Immature natural killer cell (primary cell): ENCODE measurements around the gene NRM. TPM values are rescaled to one million over a fixed set of nuclear protein-coding genes. Genes with fewer than 3 reads are reported as not detected.
A peak's percentile ranks its signal among the peaks of the same experiment; 100 is the strongest.
"Not testable (repeated sequence)": the region's sequence is repeated elsewhere in the genome, so short reads cannot be mapped to it uniquely, and the experiment has no call there.

Experiments
- DNase-seq, 3 donors: peaks; one replicate each; pipeline ENCODE4 v3.0.0; 2022; ENCODE audit warnings: mixed read lengths in 1 of 3
- H3K27ac Mint-ChIP-seq, 6 donors: one replicate each; pipeline ENCODE4 v1.8.0; 2020; ENCODE audit warnings: mixed read lengths in 6 of 6, mild to moderate bottlenecking in 5 of 6, inconsistent platforms in 4 of 6, moderate library complexity in 3 of 6
- H3K27me3 Mint-ChIP-seq, 3 donors: one replicate each; pipeline ENCODE4 v1.8.0; 2020 to 2021; ENCODE audit warnings: low read depth in 3 of 3, mild to moderate bottlenecking in 3 of 3, mixed read lengths in 3 of 3, moderate library complexity in 3 of 3, inconsistent platforms in 1 of 3
- H3K36me3 Mint-ChIP-seq, 3 donors: one replicate each; pipeline ENCODE4 v1.8.0; 2020; ENCODE audit warnings: mixed read lengths in 3 of 3, inconsistent platforms in 2 of 3, mild to moderate bottlenecking in 2 of 3
- H3K4me1 Mint-ChIP-seq, 2 donors: one replicate each; pipeline ENCODE4 v1.8.0; 2020; ENCODE audit warnings: inconsistent platforms in 2 of 2, mild to moderate bottlenecking in 2 of 2, mixed read lengths in 2 of 2, moderate library complexity in 1 of 2
- H3K4me3 Mint-ChIP-seq, 5 donors: one replicate each; pipeline ENCODE4 v1.8.0; 2020; ENCODE audit warnings: mild to moderate bottlenecking in 5 of 5, mixed read lengths in 5 of 5, inconsistent platforms in 3 of 5, moderate library complexity in 3 of 5
- H3K9me3 Mint-ChIP-seq, 6 donors: one replicate each; pipeline ENCODE4 v1.8.0; 2020; ENCODE audit warnings: mild to moderate bottlenecking in 6 of 6, mixed read lengths in 6 of 6, inconsistent platforms in 4 of 6, moderate library complexity in 3 of 6
- polyA plus RNA-seq, 3 donors: library from polyadenylated mRNA; unstranded; fragments of 300-500 nt; fragmentation: Illumina TruSeq; gene quantifications; one replicate each; pipeline ENCODE4 v1.2.3, GENCODE V29; 2021

The NRM gene
- polyA plus RNA-seq, 3 donors from 2014 or later: 6.7 to 20.1 (median 8.4) TPM

DNA sequence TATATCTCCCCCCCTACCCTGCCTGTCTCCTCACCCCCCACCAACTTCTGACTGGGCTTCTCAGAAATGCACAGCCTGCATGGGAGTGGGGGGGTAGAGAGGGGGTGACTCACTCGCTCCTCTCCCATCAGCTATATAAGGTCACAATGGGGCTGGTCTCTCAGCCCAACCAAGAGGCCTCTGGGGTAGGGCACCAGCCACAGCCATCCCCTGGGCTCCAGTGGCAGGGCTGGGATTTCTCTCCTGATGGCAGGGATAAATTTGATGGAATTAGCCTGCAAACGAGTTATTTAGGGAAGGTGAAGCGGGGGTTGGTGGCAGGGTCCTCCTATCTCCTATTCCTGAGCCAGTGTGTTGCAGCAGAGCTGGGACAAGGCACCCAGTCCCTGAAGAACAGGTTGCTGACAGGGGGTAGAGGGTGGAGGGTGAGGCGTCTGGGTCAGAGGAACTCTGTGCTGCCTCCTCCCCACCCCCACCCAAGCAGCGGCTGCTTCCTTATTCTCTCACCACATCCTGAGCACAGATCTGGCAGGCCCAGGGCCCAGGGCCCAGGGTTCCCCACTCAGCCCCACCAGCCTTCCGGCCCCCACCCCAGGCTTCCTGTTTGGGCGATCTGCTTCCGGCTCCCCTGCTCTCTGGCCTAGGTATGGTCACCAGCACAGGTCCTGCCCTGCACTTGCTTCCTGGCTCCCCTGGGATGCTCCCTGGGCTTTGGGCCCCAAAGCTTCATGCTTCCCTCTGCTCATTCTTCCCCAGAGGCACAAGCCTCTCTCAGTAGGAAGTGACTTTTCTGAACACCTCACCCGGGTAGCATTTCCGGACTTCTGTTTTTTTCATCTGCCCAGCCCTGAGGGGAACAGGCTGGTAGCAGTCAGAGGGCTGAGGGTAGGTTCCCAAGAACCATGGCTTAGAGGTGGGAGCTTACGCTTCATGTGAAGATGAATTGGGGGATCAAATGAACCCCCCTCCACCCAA lies 8.4 kb downstream of the NRM start:
- peak overlapping the region; percentile 95 to 100 (median 99) for H3K27ac Mint-ChIP-seq
- H3K4me1 Mint-ChIP-seq: peaks cover 51 to 58% of the 10 kb centered on the region in 2 donors
- H3K36me3 Mint-ChIP-seq: peaks cover 30 to 36% (median 34%) of the 10 kb centered on the region in 3 donors
- H3K4me3 Mint-ChIP-seq: peak overlapping the region; percentile 98 to 100 (median 99)
- no peaks in the 10 kb centered on the region for H3K9me3 Mint-ChIP-seq
- DNase-seq: peak; percentile 91 to 93 (median 92)
- H3K27me3 Mint-ChIP-seq: peaks cover 16 to 23% (median 16%) of the 10 kb centered on the region in 3 donors

GRCh38 chr6:30681766-30682142 lies 9.0 kb downstream of the NRM start:
- Mint-ChIP-seq H3K27me3 (peaks cover 15 to 23% (median 16%) of the 10 kb centered on the region in 3 donors), H3K4me1 (peaks cover 50 to 57% of the 10 kb centered on the region in 2 donors), H3K9me3 (no peaks in the 10 kb centered on the region), H3K27ac (peak overlapping the region; percentile 95 to 100 (median 99)), H3K36me3 (peaks cover 30 to 40% (median 35%) of the 10 kb centered on the region in 3 donors), H3K4me3 (peak overlapping the region; percentile 98 to 100 (median 99))
- DNase-seq: no peak

DNA sequence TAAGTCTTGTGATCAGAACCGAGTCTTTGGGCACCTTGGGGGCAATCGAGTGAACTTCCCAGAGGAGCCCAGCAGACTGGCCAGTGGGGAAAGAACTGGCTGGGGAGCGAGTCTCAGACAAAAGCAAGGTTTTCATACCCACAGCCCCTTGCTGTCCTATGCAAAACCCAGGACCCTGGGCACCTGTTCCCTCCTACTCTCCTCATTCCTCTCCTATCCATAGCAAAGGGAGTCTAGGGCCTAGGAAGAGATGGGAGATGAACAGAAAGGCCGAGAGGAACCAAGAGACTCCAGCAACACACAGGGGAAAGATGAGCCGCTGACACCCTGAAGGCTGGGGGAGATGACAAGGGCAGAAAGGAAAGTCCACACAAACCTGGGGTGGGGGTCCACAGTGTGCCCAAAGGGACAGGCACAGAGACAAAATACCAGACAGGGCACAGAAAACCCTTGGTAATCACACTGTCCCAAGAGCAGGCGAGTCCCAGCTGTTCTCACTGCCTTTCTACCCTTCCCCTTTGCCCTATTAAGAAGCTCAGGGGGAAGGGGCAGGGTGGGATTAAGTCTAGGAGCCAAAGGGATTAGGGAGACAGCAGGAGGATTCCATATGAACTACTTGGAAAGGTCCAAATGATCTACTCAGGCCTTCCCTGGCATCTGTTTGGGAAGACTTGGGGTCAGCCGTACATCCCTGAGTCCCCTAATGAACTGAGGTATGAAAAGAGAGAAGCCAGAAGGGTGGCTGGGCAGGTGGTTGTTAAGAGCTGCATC lies 10.8 kb downstream of the NRM start:
- Mint-ChIP-seq H3K4me1 (peaks cover 48 to 54% of the 10 kb centered on the region in 2 donors), H3K36me3 (peaks cover 25 to 45% (median 38%) of the 10 kb centered on the region in 3 donors)

GRCh38 chr6:30678964-30679726 lies 11.6 kb downstream of the NRM start:
- Mint-ChIP-seq H3K4me3 (peak overlapping the region; percentile 79 to 100 (median 99)), H3K27me3 (peaks cover 9 to 13% (median 12%) of the 10 kb centered on the region in 3 donors), H3K36me3 (peaks cover 23 to 41% (median 35%) of the 10 kb centered on the region in 3 donors), H3K4me1 (peaks cover 46 to 53% of the 10 kb centered on the region in 2 donors), H3K27ac (peak overlapping the region; percentile 85 to 99 (median 98)), H3K9me3 (no peaks in the 10 kb centered on the region)
- peak; percentile 87 to 90 (median 88) for DNase-seq

More for the DNA sequence above, 10.8 kb downstream of the NRM start:
- Mint-ChIP-seq H3K27ac (peak overlapping the region; percentile 85 to 99 (median 98)), H3K9me3 (no peaks in the 10 kb centered on the region), H3K4me3 (peak overlapping the region; percentile 79 to 100 (median 99)), H3K27me3 (peaks cover 11 to 15% (median 15%) of the 10 kb centered on the region in 3 donors)
- DNase-seq: no peak

- Mint-ChIP-seq H3K4me3 (peak overlapping the region in 1 of 5 donors; percentile 27), H3K36me3 (peaks cover 20 to 34% (median 27%) of the 10 kb centered on the region in 3 donors)
These were observed 14.0 kb downstream of the NRM start for GRCh38 chr6:30676660-30677285.

GRCh38 chr6:30672445-30673253 lies 18.1 kb downstream of the NRM start, which contains the start of gene DHX16:
Gene DHX16, minus strand, starts transcription at chr6:30673006. Its CDS starts 165 bp downstream, at chr6:30672841.
- DNase-seq: peak; percentile 91 to 92 (median 91)
- Mint-ChIP-seq H3K27ac (peak within 1 kb of the TSS; percentile 80 to 86 (median 84)), H3K27me3 (peaks cover 4 to 9% (median 7%) of the 10 kb centered on the region in 3 donors), H3K9me3 (no peaks in the 10 kb centered on the region), H3K36me3 (peaks cover 10 to 29% (median 27%) of the 10 kb centered on the region in 3 donors), H3K4me1 (peaks cover 32 to 34% of the 10 kb centered on the region in 2 donors), H3K4me3 (peak within 1 kb of the TSS; percentile 82 to 93 (median 87))

More at GRCh38 chr6:30676660-30677285, 14.0 kb downstream of the NRM start:
- Mint-ChIP-seq H3K9me3 (no peaks in the 10 kb centered on the region), H3K27me3 (peaks cover 4 to 8% (median 6%) of the 10 kb centered on the region in 3 donors), H3K4me1 (peaks cover 47 to 53% of the 10 kb centered on the region in 2 donors), H3K27ac (peak overlapping the region in 5 of 6 donors; percentile 31 to 76 (median 53))
- no peak for DNase-seq

GRCh38 chr6:30670760-30671527 lies 19.8 kb downstream of the NRM start:
- peaks cover 6 to 23% (median 20%) of the 10 kb centered on the region in 3 donors for H3K36me3 Mint-ChIP-seq

DNA sequence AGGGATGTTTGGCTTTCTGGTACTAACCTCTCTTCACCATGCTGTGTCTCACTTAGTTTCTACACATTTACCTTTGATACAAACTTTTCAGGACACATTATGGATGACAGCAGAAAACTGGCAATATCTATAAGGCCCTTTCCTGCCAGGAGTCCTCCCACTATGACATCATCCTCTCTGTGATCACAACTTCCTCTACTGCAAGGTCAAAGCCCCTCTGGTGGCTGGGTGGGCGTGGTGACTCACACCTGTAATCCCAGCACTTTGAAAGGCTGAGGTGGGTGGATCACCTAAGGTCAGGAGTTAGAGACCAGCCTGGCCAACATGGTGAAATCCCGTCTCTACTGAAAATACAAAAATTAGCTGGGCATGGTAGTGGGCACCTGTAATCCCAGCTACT lies 24.5 kb downstream of the NRM start:
- not testable (repeated sequence) for DNase-seq, H3K9me3 Mint-ChIP-seq, H3K4me3 Mint-ChIP-seq, H3K27me3 Mint-ChIP-seq
- Mint-ChIP-seq H3K36me3 (peaks cover 23 to 52% (median 42%) of the 10 kb centered on the region in 3 donors), H3K4me1 (peaks cover 11 to 15% of the 10 kb centered on the region in 2 donors), H3K27ac (peak overlapping the region in 2 of 6 donors; percentile 7 to 57)

More at GRCh38 chr6:30670760-30671527, 19.8 kb downstream of the NRM start:
- no peak for DNase-seq
- Mint-ChIP-seq H3K27me3 (peaks cover 4 to 9% (median 5%) of the 10 kb centered on the region in 3 donors), H3K4me3 (peak overlapping the region; percentile 73 to 87 (median 74)), H3K27ac (peak overlapping the region in 4 of 6 donors; percentile 34 to 66 (median 62)), H3K4me1 (peaks cover 27 to 30% of the 10 kb centered on the region in 2 donors), H3K9me3 (no peaks in the 10 kb centered on the region)

GRCh38 chr6:30664994-30665767 lies 25.6 kb downstream of the NRM start:
- Mint-ChIP-seq H3K36me3 (peaks cover 18 to 45% (median 35%) of the 10 kb centered on the region in 3 donors), H3K9me3 (no peaks in the 10 kb centered on the region), H3K4me1 (peaks cover under 1 to 5% of the 10 kb centered on the region in 2 donors), H3K27me3 (no peaks in the 10 kb centered on the region), H3K4me3 (no peak overlapping the region), H3K27ac (no peak overlapping the region)
- no peak for DNase-seq

DNA sequence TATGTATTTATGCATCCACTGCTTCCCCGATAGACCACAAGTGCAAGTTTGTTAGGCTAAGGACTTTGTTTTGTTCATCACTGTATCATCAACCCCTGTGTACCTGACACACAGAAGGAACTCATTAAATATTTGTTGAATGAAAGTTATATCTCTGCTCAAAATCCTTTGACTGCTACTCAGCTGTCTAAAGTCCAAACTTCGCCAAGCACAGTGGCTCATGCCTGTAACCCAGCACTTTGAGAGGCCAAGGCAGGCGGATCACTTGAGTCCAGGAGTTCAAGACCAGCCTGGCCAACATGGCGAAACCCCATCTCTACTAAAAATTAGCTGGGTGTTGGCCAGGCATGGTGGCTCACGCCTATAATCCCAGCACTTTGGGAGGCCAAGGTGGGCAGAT lies 32.9 kb downstream of the NRM start:
- H3K9me3 Mint-ChIP-seq, H3K27me3 Mint-ChIP-seq, DNase-seq, H3K4me1 Mint-ChIP-seq, H3K4me3 Mint-ChIP-seq: not testable (repeated sequence)
- peak overlapping the region in 2 of 6 donors; percentile 1 to 69 for H3K27ac Mint-ChIP-seq
- peaks cover 19 to 73% (median 46%) of the 10 kb centered on the region in 3 donors for H3K36me3 Mint-ChIP-seq
